ENCODE measurements around the gene MLXIP.

The MLXIP gene

GRCh38 chr12:122128481-122128880 lies 49.9 kb downstream of the MLXIP start:
- no peak for DNase-seq

GRCh38 chr12:122129131-122129530 lies 50.6 kb downstream of the MLXIP start:
- no peak for DNase-seq

GRCh38 chr12:122130150-122130549 lies 51.6 kb downstream of the MLXIP start:
- DNase-seq, result no peak

GRCh38 chr12:122133192-122133950 lies 54.8 kb downstream of the MLXIP start:
- DNase-seq, result no peak

GRCh38 chr12:122135437-122136031 lies 57.0 kb downstream of the MLXIP start:
- DNase-seq, result no peak

- DNase-seq, result no peak
Observed at GRCh38 chr12:122137229-122137628, 58.7 kb downstream of the MLXIP start.

GRCh38 chr12:122137681-122138080 lies 59.1 kb downstream of the MLXIP start:
- DNase-seq, result no peak

GRCh38 chr12:122138181-122138580 lies 59.6 kb downstream of the MLXIP start:
- DNase-seq, result no peak

GRCh38 chr12:122138616-122139015 lies 60.1 kb downstream of the MLXIP start:
- DNase-seq, result no peak

GRCh38 chr12:122139266-122139665 lies 60.7 kb downstream of the MLXIP start:
- no peak for DNase-seq

- DNase-seq, result no peak
Observed at GRCh38 chr12:122139941-122140340, 61.4 kb downstream of the MLXIP start.

GRCh38 chr12:122140467-122141257 lies 62.1 kb downstream of the MLXIP start:
- no peak for DNase-seq

GRCh38 chr12:122141911-122142725 lies 63.6 kb downstream of the MLXIP start:
- no peak for DNase-seq

- no peak for DNase-seq
Observed at GRCh38 chr12:122142857-122143256, 64.3 kb downstream of the MLXIP start.

- DNase-seq, result no peak
Observed at GRCh38 chr12:122144885-122145284, 66.3 kb downstream of the MLXIP start.

- no peak for DNase-seq
Observed at GRCh38 chr12:122145505-122146330, 67.2 kb downstream of the MLXIP start.

GRCh38 chr12:122147514-122148290 lies 69.1 kb downstream of the MLXIP start:
- DNase-seq, result no peak

GRCh38 chr12:122148657-122149056 lies 70.1 kb downstream of the MLXIP start:
- DNase-seq, result peak; percentile 6

- no peak for DNase-seq
Observed at GRCh38 chr12:122150127-122150681, 71.6 kb downstream of the MLXIP start.

- no peak for DNase-seq
Observed at GRCh38 chr12:122152754-122153153, 74.2 kb downstream of the MLXIP start.

GRCh38 chr12:122155705-122156104 lies 77.1 kb downstream of the MLXIP start:
- no peak for DNase-seq
